HG02623 (cell line): ENCODE results near the gene ZNF443.
"Not testable (repeated sequence)": the region's sequence is repeated elsewhere in the genome, so short reads cannot be mapped to it uniquely, and the experiment has no call there.

Experiments used
- ATAC-seq: cut with Tn5 transposase; IDR thresholded peaks from one replicate; pipeline ENCODE4 v1.9.1; 2021; ENCODE audit warnings: moderate library complexity; ENCODE audit not compliant: unreplicated experiment

Gene ZNF443

GRCh38 chr19:12425236-12425887 lies 15.5 kb downstream of the ZNF443 start:
- ATAC-seq = no peak

- ATAC-seq = not testable (repeated sequence)
These were observed 23.5 kb downstream of the ZNF443 start for GRCh38 chr19:12417273-12417672.

- no peak for ATAC-seq
These were observed 28.9 kb downstream of the ZNF443 start for GRCh38 chr19:12411893-12412292.

GRCh38 chr19:12400633-12401502 lies 40.0 kb downstream of the ZNF443 start, which contains the start of gene ZNF799:
TSS of gene ZNF799 (minus strand) at chr19:12401271. CDS start at chr19:12401070, 201 bp downstream.
- ATAC-seq = peak; percentile 78

- peak; percentile 31 for ATAC-seq
These were observed 40.8 kb downstream of the ZNF443 start for GRCh38 chr19:12399901-12400632.

GRCh38 chr19:12391148-12391547 lies 49.7 kb downstream of the ZNF443 start:
- ATAC-seq = not testable (repeated sequence)

GRCh38 chr19:12386365-12386764 lies 54.5 kb downstream of the ZNF443 start:
- not testable (repeated sequence) for ATAC-seq

GRCh38 chr19:12380444-12380737 lies 60.4 kb downstream of the ZNF443 start:
- ATAC-seq = no peak

- ATAC-seq = no peak
These were observed 60.9 kb downstream of the ZNF443 start for GRCh38 chr19:12379732-12380443.
